ENCODE results near the gene CBFB.

DNA sequence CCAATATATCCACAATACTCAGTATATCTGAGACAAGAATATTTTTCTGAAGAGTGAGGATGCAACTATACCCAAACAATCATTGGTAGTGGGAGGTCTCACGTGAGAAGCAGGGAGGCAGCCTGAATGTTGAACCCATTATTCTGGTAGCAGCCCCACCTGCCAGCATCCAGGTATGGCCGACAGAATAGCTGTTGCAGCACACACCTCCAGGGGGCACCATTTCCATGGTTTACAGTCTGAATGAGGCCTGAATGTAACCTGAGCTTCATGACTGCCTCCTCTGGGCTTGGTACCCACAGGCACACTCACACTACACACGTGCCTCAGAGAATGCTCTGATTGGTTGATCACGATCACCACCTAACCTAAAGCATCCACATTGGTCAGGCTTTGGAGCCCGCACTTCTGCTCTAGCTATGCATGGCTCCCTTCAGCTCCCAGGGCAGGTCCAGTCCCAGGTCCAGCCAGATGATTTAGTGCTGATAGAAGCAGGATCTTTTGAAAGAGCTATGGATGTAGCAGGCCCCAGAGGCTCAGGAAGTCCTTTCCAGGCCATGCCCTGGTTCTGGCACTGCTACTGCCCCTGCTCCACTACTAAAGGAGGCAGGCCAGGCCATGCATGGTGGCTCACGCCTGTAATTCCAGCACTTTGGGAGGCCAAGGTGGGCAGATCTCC lies 11.0 kb upstream of the CBFB start:
- TF ChIP-seq, protein P1, sequence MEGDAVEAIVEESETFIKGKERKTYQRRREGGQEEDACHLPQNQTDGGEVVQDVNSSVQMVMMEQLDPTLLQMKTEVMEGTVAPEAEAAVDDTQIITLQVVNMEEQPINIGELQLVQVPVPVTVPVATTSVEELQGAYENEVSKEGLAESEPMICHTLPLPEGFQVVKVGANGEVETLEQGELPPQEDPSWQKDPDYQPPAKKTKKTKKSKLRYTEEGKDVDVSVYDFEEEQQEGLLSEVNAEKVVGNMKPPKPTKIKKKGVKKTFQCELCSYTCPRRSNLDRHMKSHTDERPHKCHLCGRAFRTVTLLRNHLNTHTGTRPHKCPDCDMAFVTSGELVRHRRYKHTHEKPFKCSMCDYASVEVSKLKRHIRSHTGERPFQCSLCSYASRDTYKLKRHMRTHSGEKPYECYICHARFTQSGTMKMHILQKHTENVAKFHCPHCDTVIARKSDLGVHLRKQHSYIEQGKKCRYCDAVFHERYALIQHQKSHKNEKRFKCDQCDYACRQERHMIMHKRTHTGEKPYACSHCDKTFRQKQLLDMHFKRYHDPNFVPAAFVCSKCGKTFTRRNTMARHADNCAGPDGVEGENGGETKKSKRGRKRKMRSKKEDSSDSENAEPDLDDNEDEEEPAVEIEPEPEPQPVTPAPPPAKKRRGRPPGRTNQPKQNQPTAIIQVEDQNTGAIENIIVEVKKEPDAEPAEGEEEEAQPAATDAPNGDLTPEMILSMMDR (optimal IDR thresholded peaks at IDR 0.05 in 1 of 3, IDR thresholded peaks at IDR 0.05 in 1 of 3, conservative IDR thresholded peaks at IDR 0.05 in 1 of 3; ENCODE audit: extremely low read depth in 1 of 3, insufficient read depth in 2 of 3, low read length in 3 of 3), result peak; percentile 75 to 99 (median 98)
- TF ChIP-seq EZH2 (IDR thresholded peaks at IDR 0.05; ENCODE audit: low read length), result no peak
